NT2/D1 (cell line): ENCODE data around the gene SCN8A.

Source experiments
- SUZ12 ChIP-seq: IDR thresholded peaks from 2 replicates; pipeline ENCODE4 v1.6.1; 2011; ENCODE audit not compliant: insufficient read length, insufficient read depth; ENCODE audit errors: extremely low read depth
- YY1 ChIP-seq: IDR thresholded peaks from 2 replicates; pipeline ENCODE4 v1.6.1; 2011; ENCODE audit not compliant: insufficient read length, insufficient read depth
- ZNF274 ChIP-seq: IDR thresholded peaks from 2 replicates; pipeline ENCODE4 v1.6.1; 2011; ENCODE audit warnings: mild to moderate bottlenecking, low read depth, low read length

DNA sequence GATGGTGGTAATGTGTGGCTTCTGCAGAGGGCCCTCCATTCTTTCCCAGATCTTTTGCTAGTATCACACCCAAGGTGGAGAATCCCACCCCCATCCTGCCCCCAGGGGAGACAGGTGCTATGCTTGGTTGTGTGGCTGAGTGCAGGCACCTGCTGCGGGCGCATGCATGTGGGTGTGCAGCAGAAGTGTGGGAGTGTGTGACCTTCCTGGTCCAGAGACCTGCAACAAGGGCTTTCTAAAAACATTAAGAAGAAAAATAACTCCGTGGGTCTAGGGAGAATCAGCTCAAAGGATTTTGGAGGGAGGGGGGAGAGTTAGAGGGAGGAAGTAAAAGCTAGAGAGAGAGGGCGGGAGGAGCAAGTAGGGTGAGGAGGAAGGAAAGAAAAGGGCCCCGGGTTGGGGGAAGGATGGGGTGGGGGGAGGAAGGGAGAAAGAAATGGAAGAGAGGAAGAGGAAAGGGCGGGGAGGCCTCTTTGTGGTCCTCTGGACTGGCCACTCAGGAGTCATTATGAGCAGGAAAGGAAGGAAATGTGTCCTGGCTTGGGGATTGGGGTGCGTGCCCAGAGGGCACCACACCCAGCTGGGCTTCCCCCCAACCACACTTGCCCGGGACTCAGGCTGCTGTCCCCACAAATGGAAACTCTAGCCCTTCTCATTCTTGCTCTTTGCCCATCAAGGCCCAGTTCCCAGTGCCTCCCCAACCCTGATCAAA is 260.5 kb downstream of the SCN8A start:
- TF ChIP-seq ZNF274 (no peak), SUZ12 (no peak), YY1 (no peak)
